NCI-H128 (cell line): Measurements from ENCODE around the gene IL13.
"Not testable (repeated sequence)": the region's sequence is repeated elsewhere in the genome, so short reads cannot be mapped to it uniquely, and the experiment has no call there.

ENCODE experiments used
- DNase-seq: peaks from one replicate; lab custom pipeline; 2025; ENCODE audit not compliant: unreplicated experiment; lab: John Stamatoyannopoulos, UW

The IL13 gene

GRCh38 chr5:132657676-132658380, at the start of gene IL13:
Gene IL13 (plus strand): TSS chr5:132658173. CDS start chr5:132658187, 14 bp downstream.
- DNase-seq, result no peak

GRCh38 chr5:132611965-132612364, 46.0 kb upstream of the IL13 start:
- DNase-seq, result no peak

- DNase-seq, result no peak
Measured at GRCh38 chr5:132612846-132613245, 45.1 kb upstream of the IL13 start.

- no peak for DNase-seq
Measured at GRCh38 chr5:132621699-132622098, 36.3 kb upstream of the IL13 start.

- no peak for DNase-seq
Measured at GRCh38 chr5:132622608-132623007, 35.4 kb upstream of the IL13 start.

GRCh38 chr5:132627470-132627869, 30.5 kb upstream of the IL13 start:
- DNase-seq, result no peak

GRCh38 chr5:132628814-132629213, 29.2 kb upstream of the IL13 start:
- DNase-seq, result no peak

GRCh38 chr5:132629230-132629944, 28.6 kb upstream of the IL13 start:
- no peak for DNase-seq

GRCh38 chr5:132633587-132633986, 24.4 kb upstream of the IL13 start:
- not testable (repeated sequence) for DNase-seq

- DNase-seq, result no peak
Measured at GRCh38 chr5:132635873-132636272, 22.1 kb upstream of the IL13 start.

- no peak for DNase-seq
Measured at GRCh38 chr5:132637241-132637640, 20.7 kb upstream of the IL13 start.

- no peak for DNase-seq
Measured at GRCh38 chr5:132639706-132640130, 18.3 kb upstream of the IL13 start.

GRCh38 chr5:132640613-132641012, 17.4 kb upstream of the IL13 start:
- no peak for DNase-seq

GRCh38 chr5:132641241-132641723, 16.7 kb upstream of the IL13 start:
- DNase-seq, result no peak

- no peak for DNase-seq
Measured at GRCh38 chr5:132641841-132642240, 16.1 kb upstream of the IL13 start.

GRCh38 chr5:132644177-132644576, 13.8 kb upstream of the IL13 start:
- DNase-seq, result no peak

- no peak for DNase-seq
Measured at GRCh38 chr5:132646583-132647266, 11.2 kb upstream of the IL13 start.

GRCh38 chr5:132647473-132647872, 10.5 kb upstream of the IL13 start:
- DNase-seq, result no peak

- DNase-seq, result no peak
Measured at GRCh38 chr5:132648355-132648754, 9.6 kb upstream of the IL13 start.

GRCh38 chr5:132651838-132652469, 6.0 kb upstream of the IL13 start:
- no peak for DNase-seq

- no peak for DNase-seq
Measured at GRCh38 chr5:132653716-132654115, 4.3 kb upstream of the IL13 start.
